ENCODE data around the gene SLC2A4RG. TPM values are rescaled to one million over a fixed set of nuclear protein-coding genes. Genes with fewer than 3 reads are reported as not detected.

The SLC2A4RG gene
- total and polyA plus RNA-seq, 2 of the 13 experiments (the other 11 are each of a cell fraction or from before 2014, with no cell fraction given), result 91.4 to 95.9 TPM

GRCh38 chr20:63755933-63756647, 16.5 kb downstream of the SLC2A4RG start:
- Histone ChIP-seq H4K20me1 (ENCODE audit: insufficient read depth, low read length) (no peaks in the 10 kb centered on the region), H3K79me2 (ENCODE audit: insufficient read depth, low read length) (no peaks in the 10 kb centered on the region), H3K9ac (ENCODE audit: insufficient read depth, low read depth, low read length) (no peak overlapping the region), H3K27ac (ENCODE audit: extremely low read length, insufficient read depth, low read length) (no peak overlapping the region), H3K4me2 (ENCODE audit: low read depth, low read length) (no peak overlapping the region), H3K9me3 (ENCODE audit: low read length) (no peaks in the 10 kb centered on the region), H2AFZ (ENCODE audit: low read length) (no peak overlapping the region), H3K4me3 (replicated peaks in 1 of 3; ENCODE audit: insufficient read depth in 1 of 3, low read depth in 2 of 3, low read length in 3 of 3) (no peak overlapping the region), H3K27me3 (ENCODE audit: control insufficient read depth in 1 of 2, insufficient read depth in 2 of 2, low read length in 2 of 2) (peaks cover 0 to 3% of the 10 kb centered on the region in 2 experiments; a peak in 1 of 5 replicates), H3K4me1 (ENCODE audit: insufficient read depth, low read length) (peaks cover 29% of the 10 kb centered on the region), H3K36me3 (replicated peaks in 1 of 2; ENCODE audit: control insufficient read depth in 1 of 2, insufficient read depth in 2 of 2, low read length in 2 of 2) (no peaks in the 10 kb centered on the region)
- CTCF ChIA-PET (ENCODE audit: low intra/inter-chr PET ratio, low total read pairs), result no interaction called here
- 61% methylated on average over 12 of the region's 18 CpGs for WGBS (ENCODE audit: low lambda C conversion rate)
- no TSS peak for BruUV-seq (replicated peaks)
- POLR2A ChIA-PET, result interaction anchor here (0.7 to 2.0 kb wide), 3 partner anchors 13 to 141 kb away, joined by 3 to 5 read pairs (median 4); partner anchors contain the start of gene TPD52L2
- DNase-seq (ENCODE audit: low spot score), result no peak
- intact Hi-C loops (cut with micrococcal nuclease; ENCODE audit: unreplicated experiment) (no loop called here), in situ Hi-C loops (cut with HindIII; ENCODE audit: extremely low pct_ligation_motif_present, low pct_unique_long_range_greater_than_20kb) (no loop called here)
- peak; percentile 24 for ATAC-seq
- FAIRE-seq, result peak; percentile 21
- TF ChIP-seq ZBTB10 (CRISPR knock-in tag; IDR thresholded peaks at IDR 0.05; ENCODE audit: borderline replicate concordance) (no peak), PHF20 (CRISPR knock-in tag; IDR thresholded peaks at IDR 0.05) (no peak), PBX2 (CRISPR knock-in tag; IDR thresholded peaks at IDR 0.05) (no peak), ZHX1 (CRISPR knock-in tag; IDR thresholded peaks at IDR 0.05; ENCODE audit: low read depth) (no peak; the same call in 1 of the 2 replicates), ZBTB38 (CRISPR knock-in tag; IDR thresholded peaks at IDR 0.05) (peak; percentile 18; the same call in 1 of the 2 replicates), ZSCAN29 (CRISPR knock-in tag; conservative IDR thresholded peaks at IDR 0.05) (no peak), CENPBD1 (CRISPR knock-in tag; IDR thresholded peaks at IDR 0.05; ENCODE audit: borderline replicate concordance, low read depth) (no peak), ETV5 (CRISPR knock-in tag; IDR thresholded peaks at IDR 0.05; ENCODE audit: borderline replicate concordance) (no peak), ZNF883 (CRISPR knock-in tag; IDR thresholded peaks at IDR 0.05; ENCODE audit: not compliant biosample characterization) (no peak), SRSF9 (IDR thresholded peaks at IDR 0.05; ENCODE audit: borderline replicate concordance, insufficient read depth, low read depth, low read length, poor library complexity, severe bottlenecking) (no peak), ZBTB21 (CRISPR knock-in tag; IDR thresholded peaks at IDR 0.05) (no peak), SUZ12 (IDR thresholded peaks at IDR 0.05; ENCODE audit: low read depth, low read length) (no peak), ZNF24 (IDR thresholded peaks at IDR 0.05) (no peak), MTERF4 (CRISPR knock-in tag; IDR thresholded peaks at IDR 0.05) (no peak)

Measured in HepG2 (cell line).